Measurements from ENCODE around the gene GPR152.
"Not testable (repeated sequence)": the region's sequence is repeated elsewhere in the genome, so short reads cannot be mapped to it uniquely, and the experiment has no call there.

The GPR152 gene

DNA sequence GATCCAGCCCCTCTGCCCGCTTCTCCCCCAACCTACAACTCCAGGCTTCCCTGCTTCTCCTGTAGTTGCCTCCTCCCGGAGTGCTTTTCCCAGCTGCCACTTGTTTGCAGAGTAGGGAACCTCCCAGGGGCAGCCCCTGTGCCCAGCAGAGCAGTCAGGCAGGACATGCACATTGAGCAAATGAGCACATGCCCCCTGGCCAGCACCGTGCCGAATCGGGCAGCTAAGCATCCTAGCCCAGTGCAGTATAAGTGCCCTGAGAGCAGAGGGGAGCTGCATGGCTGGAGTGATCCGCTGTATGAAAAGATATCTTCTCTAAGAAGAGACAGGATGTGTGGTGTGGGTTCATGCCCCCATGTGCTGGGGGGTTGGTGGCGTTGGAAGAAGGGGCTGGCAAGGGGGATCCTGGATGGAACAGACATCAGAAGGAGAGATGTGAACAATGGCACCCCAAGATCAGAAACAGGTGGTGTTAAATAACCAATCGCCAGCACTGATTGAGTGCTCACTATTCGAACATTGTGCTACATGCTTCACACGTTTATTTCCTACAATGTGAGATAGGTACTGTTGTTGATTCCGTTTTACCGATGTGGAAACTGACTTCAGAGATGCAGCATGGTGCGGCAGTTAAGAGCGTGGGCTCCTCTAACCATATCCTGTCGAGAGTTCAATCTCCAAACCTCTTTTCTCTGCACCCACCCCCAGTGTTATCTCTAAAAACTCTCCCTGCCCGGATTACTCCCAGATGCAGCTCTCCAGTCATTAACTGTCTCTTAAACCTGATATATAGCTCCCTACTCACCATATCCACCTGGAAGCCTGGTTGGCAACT is 31.5 kb upstream of the GPR152 start:
- Histone ChIP-seq H3K9me3 (ENCODE audit: control insufficient read depth, low read depth, low read length) (no peaks in the 10 kb centered on the region), H3K27me3 (ENCODE audit: control insufficient read depth, insufficient read depth, low read length) (peaks cover 13% of the 10 kb centered on the region), H3K36me3 (ENCODE audit: control insufficient read depth, low read depth, low read length) (no peaks in the 10 kb centered on the region), H3K4me1 (ENCODE audit: control insufficient read depth, low read depth, low read length) (no peaks in the 10 kb centered on the region), H3K9ac (ENCODE audit: low read length) (no peak overlapping the region), H3K27ac (ENCODE audit: low read length) (no peak overlapping the region), H3K4me3 (ENCODE audit: low read length) (peak overlapping the region; percentile 67)

DNA sequence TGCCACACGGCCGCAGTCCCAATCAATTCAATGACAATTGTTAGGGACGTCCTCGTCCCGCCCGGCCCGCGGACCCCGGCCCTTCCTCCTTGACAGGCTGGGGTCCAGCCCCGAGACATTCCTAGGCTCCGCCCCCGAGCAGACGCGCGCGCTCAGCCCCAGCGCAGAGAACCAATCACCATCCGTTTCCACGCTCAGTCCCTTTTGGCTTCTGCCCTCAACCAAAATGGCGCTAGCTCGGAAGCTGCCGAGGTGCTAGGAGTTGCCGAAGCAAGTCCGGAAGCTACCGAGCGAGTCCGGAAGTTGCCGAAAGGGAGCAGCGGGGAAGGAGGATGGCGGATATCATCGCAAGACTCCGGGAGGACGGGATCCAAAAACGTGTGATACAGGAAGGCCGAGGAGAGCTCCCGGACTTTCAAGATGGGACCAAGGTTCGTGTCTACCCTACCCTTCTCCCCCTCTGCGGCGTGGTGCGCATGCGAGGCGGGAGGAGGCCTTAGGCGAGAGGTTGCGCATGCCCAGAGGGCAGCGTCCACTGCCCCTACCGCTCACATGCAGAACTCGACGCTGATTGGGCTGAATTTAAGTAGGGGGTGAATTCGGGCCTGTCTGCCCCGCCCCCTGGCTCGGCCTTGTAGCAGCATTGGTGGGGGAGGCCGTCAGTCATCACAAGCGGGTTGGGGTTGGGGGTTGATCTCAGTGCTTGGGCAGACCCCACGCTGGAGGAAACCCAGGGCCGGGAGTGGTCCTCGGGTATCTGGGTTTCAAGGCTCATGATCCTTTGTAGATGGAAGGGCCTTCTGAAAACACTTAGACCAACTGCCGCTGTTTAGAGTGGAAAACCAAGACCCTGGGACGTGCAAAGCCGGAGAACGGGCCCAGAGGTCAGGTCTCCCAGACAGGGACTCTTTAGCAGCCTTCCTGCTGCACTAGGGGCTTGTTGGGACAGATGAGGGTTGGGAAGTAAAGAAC is 30.6 kb upstream of the GPR152 start, which contains the start of gene AIP:
TSS of gene AIP (plus strand) at position 200 of the 972 bp plus-strand sequence. CDS start at position 333, 133 bp downstream.
- Histone ChIP-seq H3K27me3 (ENCODE audit: control insufficient read depth, insufficient read depth, low read length) (peaks cover 13% of the 10 kb centered on the region), H3K36me3 (ENCODE audit: control insufficient read depth, low read depth, low read length) (no peaks in the 10 kb centered on the region), H3K27ac (ENCODE audit: low read length) (peak within 1 kb of the TSS; percentile 52), H3K9ac (ENCODE audit: low read length) (peak within 1 kb of the TSS; percentile 52), H3K4me3 (ENCODE audit: low read length) (peak within 1 kb of the TSS; percentile 67), H3K4me1 (ENCODE audit: control insufficient read depth, low read depth, low read length) (no peaks in the 10 kb centered on the region), H3K9me3 (ENCODE audit: control insufficient read depth, low read depth, low read length) (no peaks in the 10 kb centered on the region)

DNA sequence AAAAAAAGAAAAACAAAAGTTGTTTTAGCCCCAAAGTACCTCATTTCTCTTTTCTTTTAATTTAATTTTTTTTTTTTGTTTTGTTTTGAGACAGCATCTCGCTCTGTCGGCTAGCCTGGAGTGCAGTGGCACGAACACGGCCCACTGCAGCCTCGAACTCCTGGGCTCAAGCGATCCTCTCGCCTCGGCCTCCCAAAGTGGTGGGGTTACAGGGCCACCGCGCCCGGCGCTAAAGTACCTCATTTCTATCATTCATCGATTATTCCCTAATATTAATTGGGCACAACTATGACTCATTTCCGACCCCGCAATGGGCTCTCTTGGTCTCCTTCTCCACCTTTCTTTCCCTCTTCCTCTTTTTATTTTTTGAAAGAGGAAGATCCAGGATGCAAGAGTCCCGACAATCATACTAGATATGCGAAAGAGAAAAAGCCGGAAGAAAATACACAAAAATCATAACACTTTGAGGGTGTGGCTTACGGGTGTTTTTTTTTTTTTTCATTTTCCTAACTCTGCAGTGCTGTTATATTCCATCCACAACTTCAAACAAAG is 29.8 kb upstream of the GPR152 start:
- Histone ChIP-seq H3K27me3 (ENCODE audit: control insufficient read depth, insufficient read depth, low read length) (peaks cover 13% of the 10 kb centered on the region), H3K9me3 (ENCODE audit: control insufficient read depth, low read depth, low read length) (no peaks in the 10 kb centered on the region), H3K9ac (ENCODE audit: low read length) (peak overlapping the region; percentile 22), H3K4me3 (ENCODE audit: low read length) (peak overlapping the region; percentile 67), H3K27ac (ENCODE audit: low read length) (no peak overlapping the region), H3K4me1 (ENCODE audit: control insufficient read depth, low read depth, low read length) (no peaks in the 10 kb centered on the region), H3K36me3 (ENCODE audit: control insufficient read depth, low read depth, low read length) (no peaks in the 10 kb centered on the region)

DNA sequence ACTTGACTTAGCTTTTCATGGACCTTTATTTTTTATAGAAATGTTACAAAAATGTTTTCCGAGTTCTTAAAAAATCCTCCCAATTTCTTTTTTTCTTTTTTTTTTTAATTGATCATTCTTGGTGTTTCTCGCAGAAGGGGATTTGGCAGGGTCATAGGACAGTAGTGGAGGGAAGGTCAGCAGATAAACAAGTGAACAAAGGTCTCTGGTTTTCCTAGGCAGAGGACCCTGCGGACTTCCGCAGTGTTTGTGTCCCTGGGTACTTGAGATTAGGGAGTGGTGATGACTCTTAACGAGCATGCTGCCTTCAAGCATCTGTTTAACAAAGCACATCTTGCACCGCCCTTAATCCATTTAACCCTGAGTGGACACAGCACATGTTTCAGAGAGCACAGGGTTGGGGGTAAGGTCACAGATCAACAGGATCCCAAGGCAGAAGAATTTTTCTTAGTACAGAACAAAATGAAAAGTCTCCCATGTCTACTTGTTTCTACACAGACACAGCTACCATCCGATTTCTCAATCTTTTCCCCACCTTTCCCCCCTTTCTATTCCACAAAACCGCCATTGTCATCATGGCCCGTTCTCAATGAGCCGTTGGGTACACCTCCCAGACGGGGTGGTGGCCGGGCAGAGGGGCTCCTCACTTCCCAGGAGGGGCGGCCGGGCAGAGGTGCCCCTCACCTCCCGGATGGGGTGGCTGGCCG is 25.0 kb upstream of the GPR152 start:
- H3K4me1 ChIP-seq (ENCODE audit: control insufficient read depth, low read depth, low read length); H3K36me3 ChIP-seq (ENCODE audit: control insufficient read depth, low read depth, low read length); H3K9ac ChIP-seq (ENCODE audit: low read length): not testable (repeated sequence)

DNA sequence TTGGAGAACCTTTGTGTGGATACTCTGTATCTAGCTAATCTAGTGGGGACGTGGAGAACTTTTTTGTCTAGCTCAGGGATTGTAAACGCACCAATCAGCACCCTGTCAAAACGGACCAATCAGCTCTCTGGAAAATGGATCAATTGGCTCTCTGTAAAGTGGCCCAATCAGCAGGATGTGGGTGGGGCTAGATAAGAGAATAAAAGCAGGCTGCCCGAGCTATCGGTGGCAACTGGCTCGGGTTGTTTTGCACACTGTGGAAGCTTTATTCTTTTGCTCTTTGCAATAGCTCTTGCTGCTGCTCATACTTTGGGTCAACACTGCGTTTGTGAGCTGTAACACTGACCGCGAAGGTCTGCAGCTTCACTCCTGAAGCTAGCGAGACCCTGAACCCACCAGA is 24.2 kb upstream of the GPR152 start:
- not testable (repeated sequence) for H3K4me1 ChIP-seq (ENCODE audit: control insufficient read depth, low read depth, low read length); H3K36me3 ChIP-seq (ENCODE audit: control insufficient read depth, low read depth, low read length); H3K4me3 ChIP-seq (ENCODE audit: low read length); H3K27me3 ChIP-seq (ENCODE audit: control insufficient read depth, insufficient read depth, low read length); H3K27ac ChIP-seq (ENCODE audit: low read length); H3K9ac ChIP-seq (ENCODE audit: low read length); H3K9me3 ChIP-seq (ENCODE audit: control insufficient read depth, low read depth, low read length)

More for the DNA sequence above, 25.0 kb upstream of the GPR152 start:
- H3K27me3 ChIP-seq (ENCODE audit: control insufficient read depth, insufficient read depth, low read length); H3K27ac ChIP-seq (ENCODE audit: low read length); H3K4me3 ChIP-seq (ENCODE audit: low read length); H3K9me3 ChIP-seq (ENCODE audit: control insufficient read depth, low read depth, low read length): not testable (repeated sequence)

DNA sequence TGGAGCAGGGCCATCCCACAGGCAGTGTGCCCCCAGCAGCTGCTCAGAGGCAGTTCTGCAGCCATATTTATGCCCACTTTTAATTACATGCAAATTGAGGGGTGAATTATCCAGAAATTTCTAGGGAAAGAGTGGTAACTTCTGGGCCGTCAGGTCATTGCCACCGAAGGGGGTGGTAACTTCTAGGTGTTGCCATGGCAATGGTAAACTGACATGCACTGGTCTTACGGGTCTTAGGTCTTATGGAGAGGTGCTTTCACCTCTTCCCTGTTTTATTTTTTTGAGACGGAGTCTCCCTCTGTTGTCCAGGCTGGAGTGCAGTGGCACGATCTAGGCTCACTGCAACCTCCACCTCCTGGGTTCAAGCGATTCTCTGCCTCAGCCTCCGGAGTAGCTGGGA is 20.4 kb upstream of the GPR152 start:
- H3K9ac ChIP-seq (ENCODE audit: low read length): no peak overlapping the region
- no peaks in the 10 kb centered on the region for H3K36me3 ChIP-seq (ENCODE audit: control insufficient read depth, low read depth, low read length)

DNA sequence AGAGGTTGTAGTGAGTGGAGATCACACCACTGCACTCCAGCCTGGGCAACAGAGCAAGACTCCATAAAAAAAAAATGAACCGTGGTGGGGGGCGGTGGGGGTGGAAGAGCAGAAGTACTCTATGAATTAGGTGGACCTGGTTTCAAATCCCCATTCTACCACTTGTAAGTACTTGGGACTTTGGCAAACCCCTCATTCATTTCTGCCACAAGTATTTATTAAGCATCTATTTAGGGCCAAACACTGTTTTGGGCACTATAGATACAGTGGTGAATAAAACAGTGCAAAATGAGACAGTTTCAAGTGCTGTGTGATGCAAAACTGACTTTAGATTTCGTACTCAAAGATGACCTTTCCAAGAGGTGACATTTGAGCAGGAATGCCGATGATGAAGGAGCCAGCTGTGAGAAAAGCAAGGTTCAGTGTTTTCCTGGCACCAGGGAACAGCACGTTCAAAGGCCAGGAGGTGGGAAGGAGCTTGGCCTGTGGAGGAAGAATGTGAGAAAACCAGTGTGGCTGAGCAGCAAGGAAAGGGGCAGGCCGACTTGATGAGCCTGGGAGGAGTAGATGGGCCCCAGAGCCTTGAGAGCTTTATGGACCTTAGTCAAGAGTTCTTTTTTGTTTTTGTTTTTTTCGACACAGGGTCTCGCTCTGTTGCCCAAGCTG is 17.9 kb upstream of the GPR152 start:
- H3K27me3 ChIP-seq (ENCODE audit: control insufficient read depth, insufficient read depth, low read length): no peaks in the 10 kb centered on the region
- no peak overlapping the region for H3K27ac ChIP-seq (ENCODE audit: low read length)
- no peaks in the 10 kb centered on the region for H3K9me3 ChIP-seq (ENCODE audit: control insufficient read depth, low read depth, low read length)
- H3K4me1 ChIP-seq (ENCODE audit: control insufficient read depth, low read depth, low read length): no peaks in the 10 kb centered on the region
- no peaks in the 10 kb centered on the region for H3K36me3 ChIP-seq (ENCODE audit: control insufficient read depth, low read depth, low read length)
- H3K4me3 ChIP-seq (ENCODE audit: low read length): no peak overlapping the region
- H3K9ac ChIP-seq (ENCODE audit: low read length): no peak overlapping the region

More for the DNA sequence above, 20.4 kb upstream of the GPR152 start:
- H3K9me3 ChIP-seq (ENCODE audit: control insufficient read depth, low read depth, low read length): no peaks in the 10 kb centered on the region
- no peak overlapping the region for H3K27ac ChIP-seq (ENCODE audit: low read length)
- H3K27me3 ChIP-seq (ENCODE audit: control insufficient read depth, insufficient read depth, low read length): no peaks in the 10 kb centered on the region
- H3K4me1 ChIP-seq (ENCODE audit: control insufficient read depth, low read depth, low read length): no peaks in the 10 kb centered on the region
- no peak overlapping the region for H3K4me3 ChIP-seq (ENCODE audit: low read length)

DNA sequence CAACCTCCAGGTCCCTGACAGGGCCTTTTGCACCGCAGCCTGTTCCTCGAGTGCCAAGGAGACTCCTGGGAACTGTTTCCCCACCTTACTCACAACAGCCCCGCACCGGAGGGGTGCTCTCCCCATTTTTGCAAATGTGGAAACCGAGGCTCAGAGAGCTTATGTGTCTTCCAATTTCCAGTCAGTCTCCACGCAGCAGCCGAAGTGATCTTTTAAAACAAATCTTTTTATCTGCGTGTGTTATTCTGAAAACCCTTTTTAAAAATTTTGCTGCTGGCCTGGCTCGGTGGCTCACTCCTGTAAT is 16.9 kb upstream of the GPR152 start:
- no peaks in the 10 kb centered on the region for H3K27me3 ChIP-seq (ENCODE audit: control insufficient read depth, insufficient read depth, low read length)
- H3K4me1 ChIP-seq (ENCODE audit: control insufficient read depth, low read depth, low read length): no peaks in the 10 kb centered on the region
- no peaks in the 10 kb centered on the region for H3K36me3 ChIP-seq (ENCODE audit: control insufficient read depth, low read depth, low read length)
- H3K9ac ChIP-seq (ENCODE audit: low read length): peak overlapping the region; percentile 28
- no peaks in the 10 kb centered on the region for H3K9me3 ChIP-seq (ENCODE audit: control insufficient read depth, low read depth, low read length)
- peak overlapping the region; percentile 68 for H3K4me3 ChIP-seq (ENCODE audit: low read length)
- no peak overlapping the region for H3K27ac ChIP-seq (ENCODE audit: low read length)

DNA sequence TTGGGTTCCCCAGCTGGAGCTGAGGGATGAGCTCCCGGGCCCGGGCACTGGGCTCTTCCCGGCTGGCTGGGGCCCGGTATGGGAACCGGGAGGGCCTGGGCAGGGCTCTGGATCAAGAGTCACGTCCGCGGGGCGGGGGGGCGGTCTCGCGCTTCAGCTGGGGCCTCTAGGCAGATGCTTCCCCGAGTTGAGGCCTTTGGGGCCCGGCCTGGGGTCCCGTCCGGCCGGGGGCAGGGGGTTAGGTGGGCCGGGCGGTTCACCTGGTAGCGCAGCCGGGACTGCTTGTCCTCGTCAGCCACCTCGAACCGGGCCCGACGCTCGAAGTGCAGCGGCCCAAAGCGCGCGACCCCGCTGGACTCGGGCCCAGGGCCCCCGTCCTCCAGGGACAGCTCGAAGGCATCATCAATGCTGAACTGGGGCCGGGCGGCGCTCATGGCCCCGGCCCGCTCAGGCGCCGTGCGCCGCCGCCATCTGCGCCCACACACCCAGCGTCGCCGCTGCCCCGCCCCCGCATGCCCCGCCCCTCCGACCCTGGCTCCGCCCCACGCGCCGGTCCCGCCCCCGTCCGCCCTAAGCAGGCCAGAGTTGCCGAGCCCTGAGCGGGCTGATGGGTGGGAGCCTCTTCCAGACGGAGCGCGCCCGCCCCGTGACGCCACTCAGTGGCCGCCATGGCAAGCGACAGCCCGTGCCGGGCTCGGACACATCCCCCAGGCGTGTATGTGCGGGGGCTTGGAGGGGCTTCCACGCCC is 16.4 kb upstream of the GPR152 start, which contains the start of gene TMEM134:
TSS of gene TMEM134 (minus strand) at position 493 of the 749 bp plus-strand sequence. CDS start at position 434, 59 bp downstream.
- peak within 1 kb of the TSS; percentile 78 for H3K4me3 ChIP-seq (ENCODE audit: low read length)
- H3K9me3 ChIP-seq (ENCODE audit: control insufficient read depth, low read depth, low read length): no peaks in the 10 kb centered on the region
- no peak within 1 kb of the TSS for H3K27ac ChIP-seq (ENCODE audit: low read length)
- H3K27me3 ChIP-seq (ENCODE audit: control insufficient read depth, insufficient read depth, low read length): no peaks in the 10 kb centered on the region
- H3K9ac ChIP-seq (ENCODE audit: low read length): peak within 1 kb of the TSS; percentile 69
- H3K36me3 ChIP-seq (ENCODE audit: control insufficient read depth, low read depth, low read length): no peaks in the 10 kb centered on the region
- H3K4me1 ChIP-seq (ENCODE audit: control insufficient read depth, low read depth, low read length): peaks cover 5% of the 10 kb centered on the region

DNA sequence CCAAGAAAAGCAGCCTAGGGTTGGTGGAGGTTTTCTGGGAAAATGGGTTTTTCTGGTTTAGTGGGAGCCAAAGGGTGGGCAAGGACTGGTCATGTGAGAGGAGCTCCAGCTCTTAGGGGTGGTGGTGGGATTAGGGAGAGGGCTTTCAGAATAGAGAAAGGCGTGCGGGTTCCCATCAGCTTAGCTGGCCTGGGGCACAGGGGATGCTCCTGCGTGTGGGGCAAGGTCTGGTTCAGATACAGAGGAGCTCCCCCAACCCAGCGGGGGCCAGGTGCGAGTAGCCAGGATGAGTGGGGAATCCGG is 15.9 kb upstream of the GPR152 start:
- H3K36me3 ChIP-seq (ENCODE audit: control insufficient read depth, low read depth, low read length): no peaks in the 10 kb centered on the region
- no peaks in the 10 kb centered on the region for H3K9me3 ChIP-seq (ENCODE audit: control insufficient read depth, low read depth, low read length)
- H3K4me1 ChIP-seq (ENCODE audit: control insufficient read depth, low read depth, low read length): peaks cover 7% of the 10 kb centered on the region
- H3K27ac ChIP-seq (ENCODE audit: low read length): no peak overlapping the region
- H3K4me3 ChIP-seq (ENCODE audit: low read length): peak overlapping the region; percentile 78
- peak overlapping the region; percentile 69 for H3K9ac ChIP-seq (ENCODE audit: low read length)
- no peaks in the 10 kb centered on the region for H3K27me3 ChIP-seq (ENCODE audit: control insufficient read depth, insufficient read depth, low read length)
